Measurements from ENCODE around the gene NPIPA8. TPM values are rescaled to one million over a fixed set of nuclear protein-coding genes. Genes with fewer than 3 reads are reported as not detected.
"Not testable (repeated sequence)": the region's sequence is repeated elsewhere in the genome, so short reads cannot be mapped to it uniquely, and the experiment has no call there.

The NPIPA8 gene
- total RNA-seq, 2 experiments from 2014 or later: 0.54 TPM; not detected in 1

DNA sequence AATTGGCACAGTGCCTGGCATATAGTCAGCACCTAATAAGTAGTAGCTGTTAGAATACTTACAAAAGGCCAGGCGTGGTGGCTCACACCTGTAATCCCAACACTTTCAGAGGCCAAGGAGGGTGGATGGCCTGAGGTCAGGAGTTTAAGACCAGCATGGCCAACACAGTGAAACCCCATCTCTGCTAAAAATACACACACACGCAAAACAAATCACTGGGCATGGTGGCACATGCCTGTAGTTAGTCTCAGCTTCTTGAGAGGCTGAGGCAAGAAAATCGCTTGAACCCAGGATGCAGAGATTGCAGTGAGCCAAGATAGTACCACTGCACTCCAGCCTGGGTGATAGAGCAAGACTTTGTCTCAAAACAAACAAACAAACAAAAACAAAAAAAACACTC lies 29.3 kb downstream of the NPIPA8 start:
- CTCF ChIA-PET; H3K9me3 Mint-ChIP-seq; DNase-seq; POLR2A ChIA-PET; H3K4me3 Mint-ChIP-seq; H3K27me3 Mint-ChIP-seq; ATAC-seq; H3K36me3 Mint-ChIP-seq (ENCODE audit: low read depth); H3K4me1 Mint-ChIP-seq (ENCODE audit: low read depth); intact Hi-C loops (cut with micrococcal nuclease); H3K27ac Mint-ChIP-seq: not testable (repeated sequence)

DNA sequence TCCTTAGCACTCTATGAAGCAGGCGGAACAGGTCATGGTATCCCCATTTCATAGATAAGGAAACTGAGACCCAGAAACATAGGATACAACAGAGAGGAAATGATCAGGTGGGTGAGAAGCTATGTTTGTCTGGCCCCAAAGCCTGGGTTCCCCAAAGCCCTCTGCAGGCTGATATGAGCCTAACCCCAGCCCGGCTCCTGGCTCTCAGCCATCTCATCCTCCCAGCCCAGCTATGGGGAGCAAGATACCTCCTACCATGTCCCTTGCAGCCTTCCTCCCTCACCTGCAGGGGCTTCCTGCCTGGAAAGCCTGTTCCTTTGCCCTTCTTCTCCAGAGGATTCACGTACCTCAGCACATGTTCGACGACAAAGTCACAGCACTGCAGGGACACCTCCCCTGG lies 30.5 kb downstream of the NPIPA8 start:
- H3K4me1 Mint-ChIP-seq (ENCODE audit: low read depth); H3K36me3 Mint-ChIP-seq (ENCODE audit: low read depth); POLR2A ChIA-PET; H3K9me3 Mint-ChIP-seq; H3K27me3 Mint-ChIP-seq; DNase-seq; H3K27ac Mint-ChIP-seq; intact Hi-C loops (cut with micrococcal nuclease); ATAC-seq; H3K4me3 Mint-ChIP-seq; CTCF ChIA-PET: not testable (repeated sequence)

DNA sequence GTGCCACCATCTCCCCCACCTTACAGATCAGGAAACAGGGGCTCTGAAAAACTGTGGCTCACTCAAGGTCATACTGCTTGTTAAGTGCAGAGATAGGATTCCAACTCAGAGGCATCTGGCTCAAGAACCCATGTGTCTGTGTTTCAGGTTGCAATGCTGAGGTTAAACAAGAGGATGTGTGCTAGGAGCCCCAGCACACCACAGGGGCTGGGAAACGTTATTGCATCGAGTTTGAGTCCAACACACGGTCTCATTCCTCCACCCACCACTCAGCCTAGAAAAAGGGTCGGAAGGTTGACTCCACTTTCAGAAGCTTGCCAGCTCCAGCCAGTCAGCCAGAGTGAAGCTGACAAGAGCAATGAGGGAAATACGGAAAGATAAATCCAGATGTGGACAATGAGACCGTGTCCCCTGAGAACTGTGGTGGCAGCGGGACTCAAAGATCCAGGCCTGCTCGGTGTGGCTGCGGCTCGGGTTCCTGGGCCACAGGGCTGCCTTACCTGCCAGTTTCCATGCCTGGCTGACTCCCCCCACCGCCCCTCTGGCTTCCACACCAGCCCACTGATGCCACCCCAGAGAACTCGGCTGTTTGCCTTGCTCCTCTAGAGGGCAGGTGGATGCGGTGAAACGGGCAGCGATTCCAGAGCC lies 33.4 kb downstream of the NPIPA8 start:
- intact Hi-C loops (cut with micrococcal nuclease); H3K9me3 Mint-ChIP-seq; DNase-seq; H3K36me3 Mint-ChIP-seq (ENCODE audit: low read depth); H3K4me1 Mint-ChIP-seq (ENCODE audit: low read depth); POLR2A ChIA-PET; CTCF ChIA-PET; H3K4me3 Mint-ChIP-seq; H3K27ac Mint-ChIP-seq; ATAC-seq; H3K27me3 Mint-ChIP-seq: not testable (repeated sequence)

DNA sequence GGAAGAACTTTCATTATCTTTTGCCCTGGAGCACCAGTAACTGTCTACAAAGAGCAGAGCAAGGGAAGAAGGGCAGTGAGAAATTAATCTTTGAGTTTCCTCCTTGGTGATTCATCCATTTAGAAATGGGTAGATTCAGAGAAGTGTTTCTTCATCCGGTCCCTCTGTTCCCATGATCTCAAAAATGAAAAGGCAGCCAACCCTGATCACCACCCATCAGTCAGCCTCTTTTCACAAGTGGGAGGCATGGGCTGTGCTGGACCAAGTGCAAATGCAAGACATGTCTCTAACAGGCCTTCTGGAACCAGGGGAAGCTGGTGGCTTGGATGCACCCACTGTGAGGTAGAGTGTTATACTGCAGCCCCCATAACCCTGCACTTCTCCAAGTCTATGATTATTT lies 38.8 kb downstream of the NPIPA8 start:
- H3K4me3 Mint-ChIP-seq; DNase-seq; H3K9me3 Mint-ChIP-seq; ATAC-seq; intact Hi-C loops (cut with micrococcal nuclease); H3K36me3 Mint-ChIP-seq (ENCODE audit: low read depth); H3K27me3 Mint-ChIP-seq; H3K27ac Mint-ChIP-seq; POLR2A ChIA-PET; CTCF ChIA-PET; H3K4me1 Mint-ChIP-seq (ENCODE audit: low read depth): not testable (repeated sequence)

DNA sequence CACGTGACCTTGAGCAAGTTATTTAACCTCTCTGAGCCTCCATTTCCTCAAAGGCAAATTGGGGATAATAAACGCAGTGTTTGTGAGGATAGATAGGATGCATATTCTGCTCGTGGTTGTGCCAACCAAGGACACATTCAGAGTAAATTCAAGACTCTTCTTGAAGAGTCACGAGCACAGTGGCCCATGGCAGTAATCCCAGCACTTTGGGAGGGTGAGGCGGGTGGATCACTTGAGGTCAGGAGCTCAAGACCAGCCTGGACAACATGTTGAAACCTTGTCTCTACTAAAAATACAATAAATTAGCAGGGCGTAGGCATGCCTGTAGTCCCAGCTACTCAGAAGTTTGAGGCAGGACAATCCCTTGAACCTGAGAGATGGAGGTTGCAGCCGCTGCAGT lies 39.6 kb downstream of the NPIPA8 start:
- POLR2A ChIA-PET, ATAC-seq, CTCF ChIA-PET: not testable (repeated sequence)

DNA sequence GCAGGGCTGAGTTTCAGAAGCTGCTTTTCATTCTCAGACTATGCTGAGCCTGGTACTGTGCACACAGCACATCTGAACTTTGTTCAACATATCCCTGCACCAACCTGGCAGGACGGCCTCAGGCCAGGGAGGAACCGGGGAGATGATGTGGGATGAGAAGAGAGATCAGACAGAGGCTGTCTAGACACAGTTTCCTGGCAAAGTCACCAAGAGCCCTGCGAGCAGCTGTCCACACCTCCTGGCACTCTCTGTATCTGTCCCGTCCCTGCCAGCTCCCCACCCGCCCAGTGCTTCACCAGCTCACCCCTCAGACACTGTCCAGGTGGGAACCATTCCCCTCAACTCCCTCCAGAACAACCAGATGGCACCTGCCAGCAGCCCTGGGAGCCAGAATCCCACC lies 42.2 kb downstream of the NPIPA8 start:
- H3K27me3 Mint-ChIP-seq; CTCF ChIA-PET; POLR2A ChIA-PET; H3K9me3 Mint-ChIP-seq; H3K36me3 Mint-ChIP-seq (ENCODE audit: low read depth); H3K4me3 Mint-ChIP-seq; intact Hi-C loops (cut with micrococcal nuclease); ATAC-seq; DNase-seq; H3K4me1 Mint-ChIP-seq (ENCODE audit: low read depth); H3K27ac Mint-ChIP-seq: not testable (repeated sequence)

More for the DNA sequence above, 39.6 kb downstream of the NPIPA8 start:
- H3K27ac Mint-ChIP-seq; H3K4me1 Mint-ChIP-seq (ENCODE audit: low read depth); DNase-seq; H3K4me3 Mint-ChIP-seq; intact Hi-C loops (cut with micrococcal nuclease); H3K27me3 Mint-ChIP-seq; H3K36me3 Mint-ChIP-seq (ENCODE audit: low read depth); H3K9me3 Mint-ChIP-seq: not testable (repeated sequence)

DNA sequence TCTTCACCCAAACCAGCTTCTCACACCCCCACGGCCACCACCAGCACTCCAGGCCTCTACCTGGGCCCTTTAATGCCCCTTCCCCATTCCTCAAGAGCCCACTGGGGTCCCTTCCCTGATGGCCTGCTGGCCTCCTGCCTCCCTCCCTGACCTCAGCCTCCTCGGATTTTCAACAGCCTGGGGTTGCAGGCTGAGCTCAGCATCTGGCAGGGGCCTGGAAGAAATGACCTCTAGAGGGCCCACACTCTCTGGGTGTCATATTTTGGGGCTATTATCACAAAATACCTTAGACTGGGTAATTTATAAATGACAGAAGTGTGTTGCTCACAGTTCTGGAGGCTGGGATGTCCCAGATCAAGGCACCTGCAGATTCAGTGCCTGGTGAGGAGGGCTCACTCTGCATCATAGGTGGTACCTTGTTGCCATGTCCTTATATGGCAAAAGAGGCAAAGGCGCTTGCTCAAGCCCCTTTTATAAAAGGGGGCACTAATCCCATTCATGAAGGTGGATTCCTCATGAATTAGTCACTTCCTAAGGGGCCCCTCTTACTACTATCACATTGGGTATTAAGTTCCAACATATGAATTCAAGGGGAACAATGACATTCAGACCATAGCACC lies 43.1 kb downstream of the NPIPA8 start:
- CTCF ChIA-PET; H3K4me3 Mint-ChIP-seq; POLR2A ChIA-PET; H3K27ac Mint-ChIP-seq; H3K9me3 Mint-ChIP-seq; ATAC-seq; H3K36me3 Mint-ChIP-seq (ENCODE audit: low read depth); DNase-seq; H3K4me1 Mint-ChIP-seq (ENCODE audit: low read depth); intact Hi-C loops (cut with micrococcal nuclease); H3K27me3 Mint-ChIP-seq: not testable (repeated sequence)

DNA sequence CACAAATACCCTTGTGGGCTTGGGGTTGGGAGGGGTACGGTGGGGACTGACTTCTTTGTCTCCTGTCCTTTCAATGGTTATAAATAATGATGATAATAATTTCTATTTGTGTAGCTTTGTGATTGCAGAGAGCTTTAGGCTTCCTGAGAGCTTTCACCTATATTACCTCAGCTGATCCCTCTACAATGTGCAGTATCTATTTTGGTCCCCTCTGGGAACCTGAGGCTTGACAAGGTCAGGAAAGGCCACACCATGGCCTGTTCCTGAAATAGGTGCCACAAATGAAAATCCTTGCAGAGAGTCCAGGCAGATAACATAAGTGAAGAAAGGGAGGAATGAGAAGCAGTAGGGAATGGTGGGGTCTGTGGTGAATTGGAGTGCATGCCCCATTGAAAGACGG lies 45.6 kb downstream of the NPIPA8 start:
- H3K4me3 Mint-ChIP-seq; DNase-seq; POLR2A ChIA-PET; H3K4me1 Mint-ChIP-seq (ENCODE audit: low read depth); H3K27me3 Mint-ChIP-seq; intact Hi-C loops (cut with micrococcal nuclease); CTCF ChIA-PET; H3K27ac Mint-ChIP-seq; H3K36me3 Mint-ChIP-seq (ENCODE audit: low read depth); ATAC-seq; H3K9me3 Mint-ChIP-seq: not testable (repeated sequence)

DNA sequence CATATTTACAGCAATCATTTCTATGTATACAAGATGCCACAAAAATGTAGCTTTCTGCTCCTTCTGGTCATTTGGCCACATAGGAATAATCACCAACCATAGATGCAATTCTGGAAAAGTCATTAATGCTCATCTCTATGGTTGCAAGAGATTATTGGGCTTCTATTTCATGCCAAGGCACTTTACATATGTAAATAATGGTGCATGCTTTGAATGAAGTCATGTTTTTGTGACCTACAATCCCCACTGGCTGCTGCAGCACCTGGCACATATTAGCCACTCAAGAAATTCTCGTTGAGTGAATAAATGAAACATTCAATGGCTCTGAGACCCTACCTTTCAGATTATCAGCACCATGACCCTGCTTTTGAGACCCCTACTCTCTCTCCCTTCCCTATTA lies 50.2 kb downstream of the NPIPA8 start:
- H3K36me3 Mint-ChIP-seq (ENCODE audit: low read depth); POLR2A ChIA-PET; intact Hi-C loops (cut with micrococcal nuclease); ATAC-seq; H3K4me3 Mint-ChIP-seq; H3K4me1 Mint-ChIP-seq (ENCODE audit: low read depth); H3K27me3 Mint-ChIP-seq; CTCF ChIA-PET; H3K9me3 Mint-ChIP-seq; DNase-seq; H3K27ac Mint-ChIP-seq: not testable (repeated sequence)

DNA sequence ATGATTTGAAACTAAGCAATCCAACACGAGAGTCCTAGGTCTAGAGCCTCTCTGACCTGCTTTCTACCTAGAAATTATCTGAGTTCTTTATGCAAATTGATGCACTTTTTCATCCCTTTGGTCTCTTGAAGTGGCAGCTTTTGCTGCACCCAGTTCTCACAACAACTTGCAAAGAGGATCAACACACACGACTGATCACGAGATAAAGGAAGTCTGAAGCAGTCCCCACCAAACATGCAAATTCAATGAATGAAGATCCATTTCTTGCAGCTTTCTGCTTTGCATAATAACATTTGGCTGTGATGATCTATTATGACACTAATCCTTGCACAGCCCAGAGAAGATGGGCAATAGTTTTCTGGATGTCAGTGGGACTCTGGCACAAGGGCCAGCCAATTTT lies 56.2 kb downstream of the NPIPA8 start:
- intact Hi-C loops (cut with micrococcal nuclease); ATAC-seq; H3K27me3 Mint-ChIP-seq; H3K4me3 Mint-ChIP-seq; H3K9me3 Mint-ChIP-seq; DNase-seq; CTCF ChIA-PET; H3K27ac Mint-ChIP-seq; H3K36me3 Mint-ChIP-seq (ENCODE audit: low read depth); H3K4me1 Mint-ChIP-seq (ENCODE audit: low read depth); POLR2A ChIA-PET: not testable (repeated sequence)

DNA sequence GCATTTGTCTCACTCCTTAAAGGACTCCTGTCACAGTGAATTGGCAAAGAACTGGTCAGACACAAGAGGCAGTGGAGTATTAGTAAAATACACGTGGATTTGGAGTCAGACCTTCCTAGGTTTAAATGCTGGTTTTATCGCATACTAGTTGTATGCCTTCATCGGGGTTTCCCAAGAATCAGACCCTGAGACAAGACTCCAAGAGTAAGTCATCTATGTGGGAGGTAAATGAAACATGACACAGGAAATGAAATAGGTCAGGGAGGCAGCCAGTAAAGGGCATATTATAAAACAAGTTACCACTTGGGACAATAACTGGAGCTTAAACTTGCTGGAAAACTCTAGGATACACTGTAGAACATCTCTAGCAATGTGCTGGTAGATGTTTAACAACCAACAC lies 59.8 kb downstream of the NPIPA8 start:
- CTCF ChIA-PET; H3K4me1 Mint-ChIP-seq (ENCODE audit: low read depth); POLR2A ChIA-PET; DNase-seq; H3K4me3 Mint-ChIP-seq; H3K27ac Mint-ChIP-seq; H3K9me3 Mint-ChIP-seq; intact Hi-C loops (cut with micrococcal nuclease); H3K27me3 Mint-ChIP-seq; H3K36me3 Mint-ChIP-seq (ENCODE audit: low read depth): not testable (repeated sequence)
- ATAC-seq: peak; percentile 55

DNA sequence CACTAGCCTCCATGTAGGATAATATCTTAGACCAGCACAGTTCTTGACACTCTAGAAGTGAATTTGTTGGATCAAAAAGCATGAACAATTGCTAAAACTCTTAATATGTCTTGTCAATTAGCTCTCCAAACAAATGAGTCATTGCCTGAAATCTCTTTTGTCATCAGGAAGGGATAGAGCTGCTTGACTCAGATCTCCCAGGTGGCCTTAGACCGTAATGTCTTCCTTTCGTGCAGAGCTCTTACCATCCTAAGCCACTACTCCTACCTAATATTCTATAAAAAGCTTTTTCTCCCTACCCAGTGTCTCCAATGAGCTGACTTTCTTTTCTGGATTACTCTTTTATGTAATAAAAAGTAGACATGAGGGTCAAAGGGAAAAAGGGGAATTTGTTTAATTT lies 66.4 kb downstream of the NPIPA8 start:
- DNase-seq; H3K27ac Mint-ChIP-seq; H3K4me3 Mint-ChIP-seq; POLR2A ChIA-PET; H3K9me3 Mint-ChIP-seq; H3K27me3 Mint-ChIP-seq; CTCF ChIA-PET; ATAC-seq; H3K36me3 Mint-ChIP-seq (ENCODE audit: low read depth); H3K4me1 Mint-ChIP-seq (ENCODE audit: low read depth); intact Hi-C loops (cut with micrococcal nuclease): not testable (repeated sequence)

Measured in activated CD8-positive, alpha-beta T cell treated with anti-CD3 and anti-CD28 coated beads for 36 hours (primary cell).